GM18526 (cell line): ENCODE data around the gene NUP210.

Experiments
- POLR2A ChIP-seq: IDR thresholded peaks from 3 replicates; pipeline ENCODE4 v1.6.1; 2011; ENCODE audit not compliant: insufficient read length; ENCODE audit errors: extremely low read depth

Gene NUP210

GRCh38 chr3:13307041-13307440, 113.1 kb downstream of the NUP210 start:
- no peak for TF ChIP-seq POLR2A

GRCh38 chr3:13305623-13306022, 114.5 kb downstream of the NUP210 start:
- no peak for TF ChIP-seq POLR2A

DNA sequence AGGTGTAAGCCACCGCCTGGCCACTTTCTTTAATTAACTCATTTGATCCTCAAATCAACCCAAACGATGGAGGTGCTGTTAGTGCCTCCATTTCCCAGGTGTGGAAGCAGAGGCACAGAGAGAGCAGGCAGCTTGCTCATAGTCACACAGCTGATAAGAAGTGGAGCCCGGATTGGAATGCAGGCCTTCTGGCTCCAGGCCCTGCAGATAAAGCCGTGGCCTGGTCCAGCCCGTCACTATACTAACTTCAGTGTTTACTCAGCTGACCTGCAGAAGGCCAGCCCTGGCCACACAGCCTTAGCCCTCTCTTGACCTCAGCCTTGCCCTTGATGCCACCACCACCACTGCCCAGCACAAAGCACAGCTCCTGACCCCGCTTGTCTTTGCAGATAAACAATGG, 116.7 kb downstream of the NUP210 start:
- TF ChIP-seq POLR2A = no peak

- no peak for TF ChIP-seq POLR2A
Observed at GRCh38 chr3:13301286-13301987, 118.7 kb downstream of the NUP210 start.

DNA sequence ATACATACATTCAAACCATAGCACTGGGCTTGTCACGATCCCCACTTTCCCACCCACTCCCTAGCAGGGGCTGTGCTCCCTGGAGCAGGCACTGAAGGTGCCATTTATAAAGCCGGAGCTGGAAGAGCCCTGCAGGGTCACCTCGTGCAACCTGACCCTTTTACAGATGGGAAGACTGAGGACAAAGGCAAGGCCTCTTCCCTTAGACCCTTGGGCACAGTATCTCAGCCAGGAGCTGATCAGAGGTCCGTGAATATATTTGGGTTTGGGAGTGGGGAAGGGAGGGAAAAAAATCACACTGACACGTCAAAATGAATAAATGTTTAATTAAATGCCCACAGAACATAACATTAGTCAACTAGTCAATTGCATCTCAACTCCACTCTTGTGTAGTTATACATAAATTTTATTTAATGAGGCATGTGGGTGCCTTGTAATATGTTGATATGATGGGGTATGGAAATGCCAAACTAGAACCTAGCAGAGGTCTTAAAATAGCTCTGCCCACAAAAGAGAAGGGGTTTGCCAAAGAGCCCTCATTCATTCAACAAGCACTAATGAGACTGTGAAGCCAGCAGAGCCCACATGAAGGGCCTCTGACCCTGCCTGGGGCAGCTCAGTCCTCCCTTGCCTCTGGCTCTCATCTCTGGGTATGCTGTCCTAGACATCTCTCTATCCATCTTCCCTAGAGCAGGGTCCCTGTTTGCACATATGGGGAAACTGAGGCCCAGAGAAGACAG, 119.4 kb downstream of the NUP210 start:
- TF ChIP-seq POLR2A = no peak

DNA sequence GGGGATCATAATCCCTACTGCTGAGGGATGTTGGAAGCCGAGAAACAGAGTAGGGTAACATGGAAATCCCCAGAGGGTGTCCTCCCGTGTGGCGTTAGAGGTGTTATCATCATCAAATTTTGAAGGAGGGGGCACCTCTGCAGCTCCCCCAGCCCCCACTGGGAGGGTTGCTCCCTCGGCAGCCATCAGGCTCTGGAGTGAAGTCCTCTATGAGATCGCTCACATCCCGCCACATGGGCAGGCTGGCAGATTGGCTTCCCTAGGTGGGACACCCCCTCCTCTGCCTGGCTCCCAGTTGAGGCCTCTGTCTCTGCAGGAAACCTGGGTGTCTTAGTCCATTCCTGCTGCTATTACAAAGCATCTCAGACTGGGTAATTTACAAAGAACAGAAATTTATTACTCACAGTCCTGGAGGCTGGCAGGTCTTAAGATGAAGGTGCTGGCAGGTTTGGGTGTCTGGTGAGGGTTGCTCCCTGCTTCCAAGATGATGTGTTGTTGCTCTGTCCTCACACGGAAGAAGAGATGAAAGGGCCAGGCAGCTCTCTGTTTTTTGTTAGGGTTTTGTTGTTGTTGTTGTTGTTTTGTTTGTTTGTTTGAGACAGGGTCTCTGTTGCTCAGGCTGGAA, 120.5 kb downstream of the NUP210 start:
- TF ChIP-seq POLR2A = no peak

- TF ChIP-seq POLR2A = no peak
Observed at GRCh38 chr3:13296662-13297061, 123.5 kb downstream of the NUP210 start.

GRCh38 chr3:13294442-13295351, 125.4 kb downstream of the NUP210 start:
- TF ChIP-seq POLR2A = no peak

DNA sequence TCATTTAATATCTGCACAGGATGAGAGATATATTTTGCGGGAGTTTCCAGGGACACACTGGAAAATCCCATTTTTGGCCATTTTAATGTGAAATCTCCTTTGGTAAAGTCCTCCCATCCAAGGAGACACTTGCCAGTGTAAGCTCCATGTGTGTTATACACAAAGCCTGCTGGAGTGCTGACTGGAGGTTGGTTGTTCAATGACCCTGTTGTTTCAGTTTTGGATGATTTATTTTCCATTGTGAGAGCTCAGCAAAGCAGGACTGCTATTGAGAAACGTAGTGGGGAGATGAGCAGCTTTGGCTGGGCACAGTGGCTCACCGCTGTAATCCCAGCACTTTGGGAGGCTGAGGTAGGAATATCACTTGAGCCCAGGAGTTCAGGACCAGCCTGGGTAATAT, 127.7 kb downstream of the NUP210 start:
- no peak for TF ChIP-seq POLR2A

- no peak for TF ChIP-seq POLR2A
Observed at GRCh38 chr3:13290941-13291340, 129.2 kb downstream of the NUP210 start.

- no peak for TF ChIP-seq POLR2A
Observed at GRCh38 chr3:13289771-13290285, 130.3 kb downstream of the NUP210 start.

DNA sequence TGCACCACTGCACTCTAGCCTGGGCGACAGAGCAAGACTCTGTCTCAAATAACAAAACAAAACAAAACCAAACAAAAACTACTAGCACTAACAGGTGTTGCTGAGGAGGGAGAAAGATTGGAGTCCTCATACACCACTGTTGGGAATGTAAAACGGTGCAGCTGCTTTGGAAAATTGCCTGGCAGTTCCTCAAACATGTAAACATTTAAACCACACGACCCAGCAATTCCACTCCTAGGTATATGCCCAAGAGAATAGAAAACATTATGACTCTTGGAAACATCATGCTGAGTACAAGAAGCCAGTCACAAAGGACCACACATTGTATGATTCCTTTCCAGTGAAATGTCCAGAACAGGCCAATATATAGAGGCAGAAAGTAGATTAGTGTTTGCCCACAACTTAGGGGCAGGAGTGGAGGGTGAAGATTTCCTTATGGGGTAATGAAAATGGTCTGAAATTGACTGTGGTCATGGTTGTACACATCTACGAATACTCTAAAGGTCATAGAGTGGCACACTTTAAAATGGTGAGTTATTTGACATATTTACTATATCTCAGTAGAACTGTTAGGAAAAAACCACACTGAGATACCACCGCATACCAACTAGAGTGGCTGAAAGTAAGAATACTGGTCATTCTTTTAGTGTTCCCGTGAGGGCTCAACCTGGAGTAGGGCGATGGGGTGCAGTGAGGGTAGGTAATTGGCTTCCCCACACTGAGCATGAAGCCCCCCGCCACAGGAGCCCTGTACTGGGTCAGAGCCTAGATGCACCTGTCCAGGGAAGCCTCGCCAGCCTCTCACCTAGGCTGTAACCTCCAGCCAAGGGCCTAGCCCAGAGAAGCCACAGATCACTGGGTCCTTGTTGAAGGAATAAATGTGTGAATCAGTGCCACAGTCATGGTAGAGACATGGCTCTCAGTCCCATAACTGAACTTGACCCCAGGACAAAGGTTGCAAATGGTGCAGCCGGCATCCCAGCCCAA, 131.1 kb downstream of the NUP210 start:
- TF ChIP-seq POLR2A = no peak

- no peak for TF ChIP-seq POLR2A
Observed at GRCh38 chr3:13287833-13288232, 132.3 kb downstream of the NUP210 start.

GRCh38 chr3:13286873-13287272, 133.2 kb downstream of the NUP210 start:
- no peak for TF ChIP-seq POLR2A
